Activated naive CD8-positive, alpha-beta T cell treated with anti-CD3 and anti-CD28 coated beads, Interleukin-2, amount 50 U/mL, for 24 hours (primary cell): ENCODE measurements around the gene EPS8L3.
"Not testable (repeated sequence)": the region's sequence is repeated elsewhere in the genome, so short reads cannot be mapped to it uniquely, and the experiment has no call there.

Source experiments
- ATAC-seq: fragments of 150-1000 bp; cut with Tn5 transposase; one replicate; pipeline ENCODE4 v1.10.0; 2021
- DNase-seq: peaks from one replicate; pipeline ENCODE4 v3.0.0; 2021
- H3K27ac Mint-ChIP-seq: one replicate; pipeline ENCODE4 v1.8.0; 2021; ENCODE audit warnings: mild to moderate bottlenecking, mixed read lengths
- H3K27me3 Mint-ChIP-seq: one replicate; pipeline ENCODE4 v1.8.0; 2021; ENCODE audit warnings: mixed read lengths
- H3K36me3 Mint-ChIP-seq: one replicate; pipeline ENCODE4 v1.8.0; 2021; ENCODE audit warnings: low read depth, mixed read lengths
- H3K4me1 Mint-ChIP-seq: one replicate; pipeline ENCODE4 v1.8.0; 2021; ENCODE audit warnings: mixed read lengths
- H3K4me3 Mint-ChIP-seq: one replicate; pipeline ENCODE4 v1.8.0; 2021; ENCODE audit warnings: mild to moderate bottlenecking, moderate library complexity, mixed read lengths
- H3K9me3 Mint-ChIP-seq: one replicate; pipeline ENCODE4 v1.8.0; 2021; ENCODE audit warnings: mixed read lengths

EPS8L3 gene

GRCh38 chr1:109709822-109710221 is 53.9 kb downstream of the EPS8L3 start:
- not testable (repeated sequence) for H3K4me3 Mint-ChIP-seq, H3K36me3 Mint-ChIP-seq, ATAC-seq, DNase-seq, H3K4me1 Mint-ChIP-seq, H3K27ac Mint-ChIP-seq
- peaks cover 13% of the 10 kb centered on the region for H3K9me3 Mint-ChIP-seq
- peaks cover 14% of the 10 kb centered on the region for H3K27me3 Mint-ChIP-seq

- not testable (repeated sequence) for ATAC-seq, H3K27ac Mint-ChIP-seq, H3K4me3 Mint-ChIP-seq, H3K4me1 Mint-ChIP-seq, H3K27me3 Mint-ChIP-seq, DNase-seq
- Mint-ChIP-seq H3K36me3 (peaks cover 11% of the 10 kb centered on the region), H3K9me3 (peaks cover 13% of the 10 kb centered on the region)
Measured at GRCh38 chr1:109708949-109709348, 54.8 kb downstream of the EPS8L3 start.

- no peak for DNase-seq
- H3K27me3 Mint-ChIP-seq = no peaks in the 10 kb centered on the region
- no peak overlapping the region for H3K4me3 Mint-ChIP-seq
- H3K4me1 Mint-ChIP-seq = no peaks in the 10 kb centered on the region
- no peak overlapping the region for H3K27ac Mint-ChIP-seq
- H3K9me3 Mint-ChIP-seq = peaks cover 13% of the 10 kb centered on the region
- H3K36me3 Mint-ChIP-seq = peaks cover 11% of the 10 kb centered on the region
- ATAC-seq = no peak
Measured at GRCh38 chr1:109705411-109705810, 58.3 kb downstream of the EPS8L3 start.

GRCh38 chr1:109704173-109704572 is 59.5 kb downstream of the EPS8L3 start:
- Mint-ChIP-seq H3K27me3 (no peaks in the 10 kb centered on the region), H3K36me3 (peaks cover 10% of the 10 kb centered on the region), H3K27ac (no peak overlapping the region), H3K9me3 (peaks cover 9% of the 10 kb centered on the region), H3K4me3 (no peak overlapping the region), H3K4me1 (no peaks in the 10 kb centered on the region)
- DNase-seq (no peak), ATAC-seq (no peak)

- ATAC-seq, DNase-seq, H3K4me3 Mint-ChIP-seq, H3K36me3 Mint-ChIP-seq, H3K9me3 Mint-ChIP-seq, H3K27ac Mint-ChIP-seq, H3K27me3 Mint-ChIP-seq, H3K4me1 Mint-ChIP-seq: not testable (repeated sequence)
Measured at GRCh38 chr1:109702940-109703339, 60.8 kb downstream of the EPS8L3 start.
